DND-41 (cell line): ENCODE data around the gene ORAI2.
"Not testable (repeated sequence)": the region's sequence is repeated elsewhere in the genome, so short reads cannot be mapped to it uniquely, and the experiment has no call there.

Experiments
- ATAC-seq: fragments of 200-7000 bp; cut with Tn5 transposase; 3 replicates; pipeline ENCODE4 v1.9.1; 2021; ENCODE audit warnings: low read depth; ENCODE audit not compliant: insufficient read depth
- DNase-seq: peaks from one replicate; pipeline ENCODE4 v3.0.0-alpha.2; 2020
- H2AFZ ChIP-seq: 2 replicates; pipeline ENCODE4 v1.6.0; 2012; ENCODE audit warnings: low read depth, low read length
- H3K27ac ChIP-seq: 2 replicates; pipeline ENCODE4 v1.5.1; 2012; ENCODE audit warnings: low read length, inconsistent platforms
- H3K27me3 ChIP-seq: fragments of 200-600 bp; sonication (generic); 2 replicates; pipeline ENCODE4 v1.6.0; 2012; ENCODE audit warnings: low read length, mild to moderate bottlenecking, inconsistent platforms; ENCODE audit not compliant: insufficient read depth, poor library complexity
- H3K36me3 ChIP-seq: 2 replicates; pipeline ENCODE4 v1.5.1; 2012; ENCODE audit warnings: low read length, inconsistent platforms; ENCODE audit not compliant: insufficient read depth
- H3K4me1 ChIP-seq: 2 replicates; pipeline ENCODE4 v1.5.1; 2012; ENCODE audit warnings: mild to moderate bottlenecking, low read length; ENCODE audit not compliant: insufficient read depth
- H3K4me2 ChIP-seq: 2 replicates; pipeline ENCODE4 v1.6.0; 2012; ENCODE audit warnings: mild to moderate bottlenecking, moderate library complexity, low read length, inconsistent platforms; ENCODE audit not compliant: insufficient read depth
- H3K4me3 ChIP-seq, 2 experiments: fragments of 200-600 bp in 1 of 2; shearing (Covaris generic) in 1 of 2; 2 replicates each; pipeline ENCODE4 v1.5.1; 2012 to 2016; ENCODE audit warnings: inconsistent platforms in 2 of 2, low read length in 2 of 2, mild to moderate bottlenecking in 2 of 2, low read depth in 1 of 2, moderate library complexity in 1 of 2
- H3K79me2 ChIP-seq: 2 replicates; pipeline ENCODE4 v1.6.0; 2012; ENCODE audit warnings: low read length, inconsistent platforms; ENCODE audit not compliant: insufficient read depth
- H3K9ac ChIP-seq: 2 replicates; pipeline ENCODE4 v1.6.0; 2012; ENCODE audit warnings: low read depth, mild to moderate bottlenecking, inconsistent platforms, low read length, moderate library complexity
- H3K9me3 ChIP-seq: 2 replicates; pipeline ENCODE4 v1.5.1; 2012; ENCODE audit warnings: low read length, moderate library complexity, mild to moderate bottlenecking, inconsistent platforms; ENCODE audit not compliant: insufficient read depth, severe bottlenecking
- H4K20me1 ChIP-seq: 2 replicates; pipeline ENCODE4 v1.6.0; 2012; ENCODE audit warnings: low read length; ENCODE audit not compliant: insufficient read depth

The ORAI2 gene

GRCh38 chr7:102496861-102497260, 63.5 kb downstream of the ORAI2 start:
- DNase-seq, ATAC-seq, H3K4me3 ChIP-seq, H3K4me1 ChIP-seq, H3K79me2 ChIP-seq, H4K20me1 ChIP-seq, H3K4me2 ChIP-seq, H3K27ac ChIP-seq, H3K27me3 ChIP-seq, H2AFZ ChIP-seq, H3K9me3 ChIP-seq, H3K36me3 ChIP-seq, H3K9ac ChIP-seq: not testable (repeated sequence)

- H4K20me1 ChIP-seq, H3K27ac ChIP-seq, H3K4me3 ChIP-seq, DNase-seq, H3K9ac ChIP-seq, H2AFZ ChIP-seq, ATAC-seq, H3K36me3 ChIP-seq, H3K4me2 ChIP-seq, H3K4me1 ChIP-seq, H3K9me3 ChIP-seq, H3K79me2 ChIP-seq, H3K27me3 ChIP-seq: not testable (repeated sequence)
Measured at GRCh38 chr7:102497308-102497707, 63.9 kb downstream of the ORAI2 start.

DNA sequence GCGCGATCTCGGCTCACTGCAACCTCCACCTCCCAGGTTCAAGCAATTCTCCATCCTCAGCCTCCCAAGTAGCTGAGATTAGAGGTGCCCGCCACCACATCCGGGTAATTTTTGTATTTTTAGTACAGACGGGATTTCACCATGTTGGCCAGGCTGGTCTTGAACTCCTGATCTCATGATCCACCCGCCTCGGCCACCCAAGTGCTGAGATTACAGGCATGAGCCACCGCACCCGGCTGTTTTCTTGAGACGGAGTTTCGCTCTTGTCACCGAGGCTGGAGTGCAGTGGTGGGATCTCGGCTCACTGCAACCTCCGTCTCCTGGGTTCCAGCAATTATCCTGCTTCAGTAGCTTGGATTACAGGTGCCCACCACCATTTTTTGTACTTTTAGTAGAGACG, 64.9 kb downstream of the ORAI2 start:
- H3K9ac ChIP-seq, ATAC-seq, H4K20me1 ChIP-seq, DNase-seq, H2AFZ ChIP-seq, H3K4me1 ChIP-seq, H3K79me2 ChIP-seq, H3K27ac ChIP-seq, H3K9me3 ChIP-seq, H3K36me3 ChIP-seq, H3K4me2 ChIP-seq, H3K27me3 ChIP-seq, H3K4me3 ChIP-seq: not testable (repeated sequence)

GRCh38 chr7:102503141-102503540, 69.8 kb downstream of the ORAI2 start:
- not testable (repeated sequence) for DNase-seq, H3K9me3 ChIP-seq, H3K4me2 ChIP-seq, H2AFZ ChIP-seq, H3K36me3 ChIP-seq, H3K4me1 ChIP-seq, H4K20me1 ChIP-seq, H3K9ac ChIP-seq, H3K27ac ChIP-seq, H3K79me2 ChIP-seq, H3K27me3 ChIP-seq, ATAC-seq, H3K4me3 ChIP-seq

GRCh38 chr7:102505298-102506185, 72.2 kb downstream of the ORAI2 start:
- H3K9ac ChIP-seq, H2AFZ ChIP-seq, H3K79me2 ChIP-seq, H3K36me3 ChIP-seq, H3K4me2 ChIP-seq, H3K4me3 ChIP-seq, H3K27ac ChIP-seq, H3K27me3 ChIP-seq, H3K9me3 ChIP-seq, DNase-seq, H4K20me1 ChIP-seq, H3K4me1 ChIP-seq: not testable (repeated sequence)
- 0 out of 3 replicates have a peak, but pooled peaks have one; percentile 5 for ATAC-seq
